Measurements from ENCODE around the gene SFRP4. TPM values are rescaled to one million over a fixed set of nuclear protein-coding genes. Genes with fewer than 3 reads are reported as not detected.

SFRP4 gene
- total RNA-seq, 1 donor from 2014 or later = not detected

- no peak for DNase-seq (ENCODE audit: low read depth, low spot score)
- Mint-ChIP-seq H3K9me3 (no peaks in the 10 kb centered on the region), H3K36me3 (ENCODE audit: low read depth) (no peaks in the 10 kb centered on the region), H3K4me1 (no peaks in the 10 kb centered on the region), H3K27me3 (ENCODE audit: low read depth) (no peaks in the 10 kb centered on the region), H3K4me3 (no peak overlapping the region), H3K27ac (ENCODE audit: unreplicated experiment) (no peak overlapping the region)
- TF ChIP-seq CTCF (conservative IDR thresholded peaks at IDR 0.05) = no peak
Observed at GRCh38 chr7:37930226-37930948, 13.8 kb upstream of the SFRP4 start.

GRCh38 chr7:37928878-37929277, 12.3 kb upstream of the SFRP4 start:
- DNase-seq (ENCODE audit: low read depth, low spot score) = no peak

GRCh38 chr7:37927773-37928444, 11.3 kb upstream of the SFRP4 start:
- no peak overlapping the region for H3K4me3 Mint-ChIP-seq
- H3K4me1 Mint-ChIP-seq = no peaks in the 10 kb centered on the region
- H3K36me3 Mint-ChIP-seq (ENCODE audit: low read depth) = no peaks in the 10 kb centered on the region
- H3K27me3 Mint-ChIP-seq (ENCODE audit: low read depth) = no peaks in the 10 kb centered on the region
- H3K27ac Mint-ChIP-seq (ENCODE audit: unreplicated experiment) = no peak overlapping the region
- no peaks in the 10 kb centered on the region for H3K9me3 Mint-ChIP-seq
- DNase-seq (ENCODE audit: low read depth, low spot score) = no peak
- no peak for TF ChIP-seq CTCF (conservative IDR thresholded peaks at IDR 0.05)

More at GRCh38 chr7:37928878-37929277, 12.3 kb upstream of the SFRP4 start:
- no peaks in the 10 kb centered on the region for H3K4me1 Mint-ChIP-seq
- no peaks in the 10 kb centered on the region for H3K27me3 Mint-ChIP-seq (ENCODE audit: low read depth)
- H3K27ac Mint-ChIP-seq (ENCODE audit: unreplicated experiment) = no peak overlapping the region
- no peaks in the 10 kb centered on the region for H3K9me3 Mint-ChIP-seq
- no peak overlapping the region for H3K4me3 Mint-ChIP-seq
- H3K36me3 Mint-ChIP-seq (ENCODE audit: low read depth) = no peaks in the 10 kb centered on the region
- TF ChIP-seq CTCF (conservative IDR thresholded peaks at IDR 0.05) = no peak

GRCh38 chr7:37925620-37926019, 9.0 kb upstream of the SFRP4 start:
- DNase-seq (ENCODE audit: low read depth, low spot score) = no peak
- Mint-ChIP-seq H3K27me3 (ENCODE audit: low read depth) (peaks cover 9% of the 10 kb centered on the region), H3K36me3 (ENCODE audit: low read depth) (no peaks in the 10 kb centered on the region), H3K9me3 (no peaks in the 10 kb centered on the region), H3K4me3 (no peak overlapping the region), H3K4me1 (peaks cover 4% of the 10 kb centered on the region), H3K27ac (ENCODE audit: unreplicated experiment) (no peak overlapping the region)
- no peak for TF ChIP-seq CTCF (conservative IDR thresholded peaks at IDR 0.05)

GRCh38 chr7:37924491-37925041, 7.9 kb upstream of the SFRP4 start:
- Mint-ChIP-seq H3K9me3 (no peaks in the 10 kb centered on the region), H3K27ac (ENCODE audit: unreplicated experiment) (no peak overlapping the region), H3K4me3 (no peak overlapping the region), H3K4me1 (peaks cover 10% of the 10 kb centered on the region), H3K36me3 (ENCODE audit: low read depth) (no peaks in the 10 kb centered on the region), H3K27me3 (ENCODE audit: low read depth) (peaks cover 19% of the 10 kb centered on the region)
- DNase-seq (ENCODE audit: low read depth, low spot score) = no peak
- no peak for TF ChIP-seq CTCF (conservative IDR thresholded peaks at IDR 0.05)
